Right lobe of liver (tissue), 4 donors: ENCODE data around the gene CAB39.

Source experiments
- POLR2A ChIP-seq: fragments of 450-650 bp; IDR thresholded peaks from one replicate; pipeline ENCODE4 v1.6.1; 2017; ENCODE audit warnings: antibody characterized with exemption, mild to moderate bottlenecking
- TF ChIP-seq, protein P1 (sequence below), 4 donors: fragments of 200-600 bp in 3 of 4; fragments of 450-650 bp in 1 of 4; IDR thresholded peaks; one replicate each; pipeline versions ENCODE4 v1.5.1 to v1.8.0; 2016 to 2022; ENCODE audit warnings: antibody characterized with exemption in 4 of 4, mild to moderate bottlenecking in 2 of 4
- donor health status: DM: no; HTN: no; CAD: no.
- donor health status: DM: no; HTN: no; CAD: no.
- donor health status: DM: no; HTN: yes; CAD: no.

DNA sequence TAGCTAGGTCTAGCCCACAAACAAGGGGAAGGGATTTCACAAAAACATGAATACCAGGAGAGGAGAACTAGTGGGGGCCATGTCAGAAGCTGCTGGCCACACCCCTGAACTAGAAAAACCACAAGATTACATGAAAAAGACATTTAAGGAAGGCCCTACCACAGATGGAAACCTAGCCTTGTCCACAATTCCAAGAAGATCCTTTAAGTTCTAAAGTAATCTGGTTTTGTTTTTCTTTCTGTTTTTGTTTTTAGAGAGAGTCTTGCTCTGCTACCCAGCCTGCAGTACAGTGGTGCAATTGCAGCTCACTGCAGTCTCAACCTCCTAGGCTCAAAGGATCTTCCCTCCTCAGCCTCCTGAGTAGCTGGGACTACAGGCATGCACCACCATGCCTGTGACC lies 34.2 kb upstream of the CAB39 start:
- TF ChIP-seq, protein P1, sequence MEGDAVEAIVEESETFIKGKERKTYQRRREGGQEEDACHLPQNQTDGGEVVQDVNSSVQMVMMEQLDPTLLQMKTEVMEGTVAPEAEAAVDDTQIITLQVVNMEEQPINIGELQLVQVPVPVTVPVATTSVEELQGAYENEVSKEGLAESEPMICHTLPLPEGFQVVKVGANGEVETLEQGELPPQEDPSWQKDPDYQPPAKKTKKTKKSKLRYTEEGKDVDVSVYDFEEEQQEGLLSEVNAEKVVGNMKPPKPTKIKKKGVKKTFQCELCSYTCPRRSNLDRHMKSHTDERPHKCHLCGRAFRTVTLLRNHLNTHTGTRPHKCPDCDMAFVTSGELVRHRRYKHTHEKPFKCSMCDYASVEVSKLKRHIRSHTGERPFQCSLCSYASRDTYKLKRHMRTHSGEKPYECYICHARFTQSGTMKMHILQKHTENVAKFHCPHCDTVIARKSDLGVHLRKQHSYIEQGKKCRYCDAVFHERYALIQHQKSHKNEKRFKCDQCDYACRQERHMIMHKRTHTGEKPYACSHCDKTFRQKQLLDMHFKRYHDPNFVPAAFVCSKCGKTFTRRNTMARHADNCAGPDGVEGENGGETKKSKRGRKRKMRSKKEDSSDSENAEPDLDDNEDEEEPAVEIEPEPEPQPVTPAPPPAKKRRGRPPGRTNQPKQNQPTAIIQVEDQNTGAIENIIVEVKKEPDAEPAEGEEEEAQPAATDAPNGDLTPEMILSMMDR (IDR thresholded peaks at IDR 0.05), result no peak
- no peak for TF ChIP-seq POLR2A
